Measurements from ENCODE around the gene NHEJ1. TPM values are rescaled to one million over a fixed set of nuclear protein-coding genes. Genes with fewer than 3 reads are reported as not detected.

The NHEJ1 gene
- total and polyA plus RNA-seq, 9 of the 15 experiments (the other 6 are each of a cell fraction or from before 2014, with no cell fraction given) = 9.0 to 23.7 (median 13.9) TPM

GRCh38 chr2:219128396-219128795, 32.2 kb downstream of the NHEJ1 start (continued):
- TF ChIP-seq RCOR1 (IDR thresholded peaks at IDR 0.05; ENCODE audit: borderline replicate concordance in 1 of 2, low read depth in 2 of 2, low read length in 2 of 2) (0 out of 4 replicates have a peak, but pooled peaks of 1 of the 2 experiments have one; percentile 28), STAT5A (IDR thresholded peaks at IDR 0.05; ENCODE audit: borderline replicate concordance, low read length) (no peak), CTCF (IDR thresholded peaks at IDR 0.05 in 2 of 3, conservative IDR thresholded peaks at IDR 0.05 in 1 of 3; ENCODE audit: insufficient read depth in 2 of 3, low read depth in 1 of 3, low read length in 3 of 3) (no peak), TCF3 (CRISPR knock-in tag; IDR thresholded peaks at IDR 0.05) (peak; percentile 40), CBFA2T3 (IDR thresholded peaks at IDR 0.05) (peak; percentile 70), E2F3 (CRISPR knock-in tag; IDR thresholded peaks at IDR 0.05) (no peak), MTA2 (IDR thresholded peaks at IDR 0.05; ENCODE audit: low read depth) (no peak)

GRCh38 chr2:219127037-219127635, 33.5 kb downstream of the NHEJ1 start:
- BruUV-seq (replicated peaks) = no TSS peak
- DNase-seq (ENCODE audit: extremely low read depth in 1 of 4, low spot score in 3 of 4) (no peak), FAIRE-seq (no peak), ATAC-seq (no peak)
- no peaks in the 10 kb centered on the region for H3K36me3 ChIP-seq (ENCODE audit: control insufficient read depth, insufficient read depth, low read length)
- ChIA-PET CTCF (ENCODE audit: low intra/inter-chr PET ratio) (no interaction called here), POLR2A (interaction anchor here (1.0 kb wide), 1 partner anchor 9 kb away, joined by 5 read pairs; no protein-coding TSS in a partner anchor)
- no peaks in the 10 kb centered on the region for H3K27me3 ChIP-seq (ENCODE audit: control insufficient read depth in 2 of 2, insufficient read depth in 2 of 2, low read length in 2 of 2)
- in situ Hi-C loops (cut with MboI) (no loop called here), intact Hi-C loops (cut with micrococcal nuclease) (no loop called here)
- 44% methylated on average over 2 of the region's 2 CpGs for WGBS (ENCODE audit: insufficient coverage, low coverage, missing lambda C conversion rate)
- no peak overlapping the region for H3K4me3 ChIP-seq
- H3K4me1 ChIP-seq (replicated peaks in 1 of 2; ENCODE audit: control insufficient read depth in 2 of 2, insufficient read depth in 2 of 2, low read length in 2 of 2) = peaks cover 21 to 35% of the 10 kb centered on the region in 2 experiments
- no peaks in the 10 kb centered on the region for H3K79me2 ChIP-seq (ENCODE audit: control insufficient read depth, insufficient read depth, low read length)
- no peak overlapping the region for H2AFZ ChIP-seq (ENCODE audit: low read depth, low read length)
- no peaks in the 10 kb centered on the region for H4K20me1 ChIP-seq (replicated peaks; ENCODE audit: control insufficient read depth, insufficient read depth, low read length)
- H3K4me2 ChIP-seq (ENCODE audit: insufficient read depth, low read length) = no peak overlapping the region
- H3K27ac ChIP-seq (ENCODE audit: extremely low read depth, low read depth, low read length) = no peak overlapping the region
- no peaks in the 10 kb centered on the region for H3K9me3 ChIP-seq (replicated peaks; ENCODE audit: control insufficient read depth, insufficient read depth, low read depth, low read length)
- no peak overlapping the region for H3K9ac ChIP-seq (ENCODE audit: insufficient read depth in 1 of 2, low read depth in 2 of 2, low read length in 2 of 2)
- TF ChIP-seq DLX4 (CRISPR knock-in tag; IDR thresholded peaks at IDR 0.05) (no peak), POLR2AphosphoS2 (IDR thresholded peaks at IDR 0.05; ENCODE audit: low read length) (no peak), KDM2B (CRISPR knock-in tag; IDR thresholded peaks at IDR 0.05) (no peak), E2F4 (CRISPR knock-in tag; IDR thresholded peaks at IDR 0.05; ENCODE audit: low read depth) (no peak), PRPF4 (IDR thresholded peaks at IDR 0.05; ENCODE audit: insufficient read depth, low read depth, low read length, poor library complexity, severe bottlenecking) (no peak)
- H3K9me1 ChIP-seq (ENCODE audit: control insufficient read depth, insufficient read depth, low read length) = peaks cover 3% of the 10 kb centered on the region

Measured in K562 (cell line).